Gastrocnemius medialis (tissue), 4 donors: ENCODE measurements around the gene TBX3. TPM values are rescaled to one million over a fixed set of nuclear protein-coding genes. Genes with fewer than 3 reads are reported as not detected.

Experiments
- ATAC-seq, 2 donors: fragments of 150-250 bp; one replicate each; pipeline ENCODE4 v1.9.1; 2016
- DNase-seq, 2 donors: peaks; one replicate each; pipeline ENCODE4 v3.0.0-alpha.2; 2019
- H3K27ac ChIP-seq, 4 donors: fragments of 200-600 bp; sonication (generic); 1 replicate in 1 of 4; 2 replicates in 3 of 4; pipeline ENCODE4 v1.5.1; 2016 to 2018; ENCODE audit warnings: mild to moderate bottlenecking in 2 of 4, moderate library complexity in 1 of 4
- H3K27me3 ChIP-seq, 3 donors: fragments of 200-600 bp; sonication (generic) in 2 of 3; 1 replicate in 1 of 3; 2 replicates in 2 of 3; pipeline versions ENCODE4 v1.5.1 to v1.6.0; 2016 to 2019; ENCODE audit warnings: mild to moderate bottlenecking in 1 of 3, moderate library complexity in 1 of 3
- H3K36me3 ChIP-seq, 2 donors: fragments of 200-600 bp; sonication (generic) in 1 of 2; one replicate each; pipeline ENCODE4 v1.5.1; 2017 to 2018
- H3K4me1 ChIP-seq, 2 donors: fragments of 200-600 bp; sonication (generic) in 1 of 2; one replicate each; pipeline ENCODE4 v1.5.1; 2016 to 2017; ENCODE audit warnings: mild to moderate bottlenecking in 2 of 2
- H3K4me3 ChIP-seq, 4 donors: fragments of 200-600 bp; sonication (generic) in 3 of 4; 1 replicate in 1 of 4; 2 replicates in 3 of 4; pipeline ENCODE4 v1.5.1; 2016 to 2019; ENCODE audit warnings: mild to moderate bottlenecking in 2 of 4
- H3K9me3 ChIP-seq, 3 donors: fragments of 200-600 bp; sonication (generic) in 2 of 3; 1 replicate in 1 of 3; 2 replicates in 2 of 3; pipeline ENCODE4 v1.5.1; 2016 to 2019
- CTCF ChIP-seq, 5 experiments: fragments of 450-650 bp in 3 of 5; fragments of 200-600 bp in 2 of 5; sonication (generic) in 2 of 5; IDR thresholded peaks in 4 of 5; conservative IDR thresholded peaks in 1 of 5; 1 replicate in 4 of 5; 2 replicates in 1 of 5; pipeline ENCODE4 v1.5.1; 2016 to 2019; ENCODE audit warnings: antibody characterized with exemption in 5 of 5, mild to moderate bottlenecking in 3 of 5, moderate library complexity in 3 of 5
- POLR2A ChIP-seq, 2 donors: fragments of 450-650 bp; IDR thresholded peaks; one replicate each; pipeline ENCODE4 v1.6.1; 2017; ENCODE audit warnings: antibody characterized with exemption in 2 of 2, mild to moderate bottlenecking in 2 of 2, moderate library complexity in 2 of 2
- in situ Hi-C, 4 donors: fragments of 200-750 bp; cut with MboI; loops; one replicate each; pipeline versions ENCODE4 v1.15.0 to v1.8.0; 2017; ENCODE audit warnings: low sequenced_read_pairs in 4 of 4
- intact Hi-C: fragments of 100-400 bp; cut with DNase I; formaldehyde crosslinking; loops from one replicate; pipeline ENCODE4 v1.15.1; 2023; ENCODE audit warnings: low total_unique reads
- total RNA-seq, 4 donors: library from RNA; depleted of rRNA; stranded (reverse); fragments of >200 nt; gene quantifications; one replicate each; pipeline versions ENCODE4 v1.1.0 to v1.2.3, GENCODE V29; 2016

Gene TBX3
- total RNA-seq, 4 donors from 2014 or later = 7.5 to 16.7 (median 11.9) TPM

GRCh38 chr12:114636723-114637480, 47.1 kb downstream of the TBX3 start:
- TF ChIP-seq CTCF (IDR thresholded peaks at IDR 0.05 in 4 of 5, conservative IDR thresholded peaks at IDR 0.05 in 1 of 5) (no peak), POLR2A (IDR thresholded peaks at IDR 0.05) (no peak)
- H3K36me3 ChIP-seq = no peaks in the 10 kb centered on the region
- ATAC-seq (no peak), DNase-seq (no peak)
- no peaks in the 10 kb centered on the region for H3K9me3 ChIP-seq
- no peak overlapping the region for H3K27ac ChIP-seq
- H3K4me1 ChIP-seq = no peaks in the 10 kb centered on the region
- H3K27me3 ChIP-seq = no peaks in the 10 kb centered on the region
- intact Hi-C loops = no loop called here
- in situ Hi-C loops = no loop called here
- no peak overlapping the region for H3K4me3 ChIP-seq

GRCh38 chr12:114631242-114631641, 52.7 kb downstream of the TBX3 start:
- H3K9me3 ChIP-seq = no peaks in the 10 kb centered on the region
- no peaks in the 10 kb centered on the region for H3K27me3 ChIP-seq
- intact Hi-C loops = no loop called here

GRCh38 chr12:114628199-114628598, 55.8 kb downstream of the TBX3 start:
- Histone ChIP-seq H3K4me1 (no peaks in the 10 kb centered on the region), H3K4me3 (no peak overlapping the region), H3K27me3 (no peaks in the 10 kb centered on the region), H3K27ac (no peak overlapping the region), H3K36me3 (no peaks in the 10 kb centered on the region), H3K9me3 (no peaks in the 10 kb centered on the region)
- TF ChIP-seq POLR2A (IDR thresholded peaks at IDR 0.05) (no peak), CTCF (IDR thresholded peaks at IDR 0.05 in 4 of 5, conservative IDR thresholded peaks at IDR 0.05 in 1 of 5) (no peak)
- DNase-seq (no peak), ATAC-seq (no peak)
- in situ Hi-C loops = no loop called here
- intact Hi-C loops = no loop called here

More at GRCh38 chr12:114631242-114631641, 52.7 kb downstream of the TBX3 start:
- no peak for DNase-seq
- TF ChIP-seq CTCF (IDR thresholded peaks at IDR 0.05 in 4 of 5, conservative IDR thresholded peaks at IDR 0.05 in 1 of 5) (no peak), POLR2A (IDR thresholded peaks at IDR 0.05) (no peak)
- Histone ChIP-seq H3K4me1 (no peaks in the 10 kb centered on the region), H3K4me3 (no peak overlapping the region), H3K36me3 (no peaks in the 10 kb centered on the region), H3K27ac (no peak overlapping the region)
- ATAC-seq = no peak
- in situ Hi-C loops = no loop called here

- H3K4me3 ChIP-seq = no peak overlapping the region
- DNase-seq (no peak), ATAC-seq (no peak)
- H3K9me3 ChIP-seq = no peaks in the 10 kb centered on the region
- H3K4me1 ChIP-seq = no peaks in the 10 kb centered on the region
- H3K27ac ChIP-seq = no peak overlapping the region
- no peaks in the 10 kb centered on the region for H3K36me3 ChIP-seq
- H3K27me3 ChIP-seq = no peaks in the 10 kb centered on the region
- TF ChIP-seq CTCF (IDR thresholded peaks at IDR 0.05 in 4 of 5, conservative IDR thresholded peaks at IDR 0.05 in 1 of 5) (no peak), POLR2A (IDR thresholded peaks at IDR 0.05) (no peak)
- in situ Hi-C loops = no loop called here
- intact Hi-C loops = no loop called here
Measured at GRCh38 chr12:114627393-114627792, 56.6 kb downstream of the TBX3 start.
